IPS-NIHi7 (cell line): ENCODE data around the gene CD46.

ENCODE experiments used
- DNase-seq: peaks from one replicate; pipeline ENCODE4 v3.0.0; 2012; ENCODE audit warnings: mixed read lengths; ENCODE audit errors: extremely low spot score

CD46 gene

GRCh38 chr1:207797229-207797973, 45.5 kb downstream of the CD46 start:
- DNase-seq: peak; percentile 72

- no peak for DNase-seq
Observed at GRCh38 chr1:207798847-207799246, 47.0 kb downstream of the CD46 start.

GRCh38 chr1:207799989-207800648, 48.3 kb downstream of the CD46 start:
- DNase-seq: no peak

GRCh38 chr1:207801819-207802218, 50.0 kb downstream of the CD46 start:
- no peak for DNase-seq

GRCh38 chr1:207803678-207804077, 51.8 kb downstream of the CD46 start:
- no peak for DNase-seq

- DNase-seq: no peak
Observed at GRCh38 chr1:207804721-207805468, 53.0 kb downstream of the CD46 start.

GRCh38 chr1:207805841-207806421, 54.1 kb downstream of the CD46 start:
- no peak for DNase-seq

- DNase-seq: no peak
Observed at GRCh38 chr1:207806531-207807325, 54.9 kb downstream of the CD46 start.

GRCh38 chr1:207807326-207807689, 55.5 kb downstream of the CD46 start:
- DNase-seq: no peak

- DNase-seq: no peak
Observed at GRCh38 chr1:207807690-207808321, 56.0 kb downstream of the CD46 start.

GRCh38 chr1:207808322-207808705, 56.5 kb downstream of the CD46 start:
- no peak for DNase-seq

- no peak for DNase-seq
Observed at GRCh38 chr1:207808911-207809555, 57.2 kb downstream of the CD46 start.

GRCh38 chr1:207810173-207810572, 58.3 kb downstream of the CD46 start:
- DNase-seq: no peak

- DNase-seq: no peak
Observed at GRCh38 chr1:207810606-207811295, 58.9 kb downstream of the CD46 start.

- DNase-seq: no peak
Observed at GRCh38 chr1:207811319-207811718, 59.5 kb downstream of the CD46 start.

GRCh38 chr1:207811920-207812720, 60.3 kb downstream of the CD46 start:
- DNase-seq: peak; percentile 71

GRCh38 chr1:207812778-207813511, 61.1 kb downstream of the CD46 start:
- DNase-seq: no peak

GRCh38 chr1:207813512-207813881, 61.6 kb downstream of the CD46 start:
- DNase-seq: no peak

- DNase-seq: no peak
Observed at GRCh38 chr1:207813946-207814345, 62.1 kb downstream of the CD46 start.
